ENCODE results near the gene DMRT1. TPM values are rescaled to one million over a fixed set of nuclear protein-coding genes. Genes with fewer than 3 reads are reported as not detected.

The DMRT1 gene
- total and polyA plus RNA-seq, 9 of the 15 experiments (the other 6 are each of a cell fraction or from before 2014, with no cell fraction given) = not detected

DNA sequence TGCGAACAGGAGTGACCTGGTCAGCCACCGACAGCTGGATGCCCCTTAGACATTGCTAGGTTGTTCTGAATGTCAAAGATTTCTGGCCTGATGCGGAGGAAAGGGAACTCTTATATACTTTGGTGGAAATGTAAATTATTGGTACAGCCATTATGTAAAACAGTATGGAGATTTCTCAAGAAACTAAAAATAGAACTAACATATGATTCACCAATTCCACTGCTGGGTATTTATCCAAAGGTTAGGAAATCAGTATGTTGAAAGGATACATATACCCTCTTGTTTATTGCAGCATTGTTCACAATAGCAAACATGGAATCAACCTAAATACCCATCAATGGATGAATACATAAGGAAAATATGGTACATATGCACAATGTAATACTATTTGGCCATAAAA is 166.7 kb downstream of the DMRT1 start (continued):
- TF ChIP-seq HDAC8 (tag; IDR thresholded peaks at IDR 0.05) (no peak), OTX1 (CRISPR knock-in tag; IDR thresholded peaks at IDR 0.05) (no peak), POLR2A (conservative IDR thresholded peaks at IDR 0.05) (no peak), ZNF583 (CRISPR knock-in tag; IDR thresholded peaks at IDR 0.05) (no peak), ZNF232 (CRISPR knock-in tag; IDR thresholded peaks at IDR 0.05) (no peak), ZNF395 (CRISPR knock-in tag; IDR thresholded peaks at IDR 0.05) (no peak), RB1 (IDR thresholded peaks at IDR 0.05; ENCODE audit: low read depth) (no peak), MYNN (IDR thresholded peaks at IDR 0.05) (no peak), MYNN (CRISPR knock-in tag; IDR thresholded peaks at IDR 0.05) (no peak)

- Histone ChIP-seq H3K9me1 (ENCODE audit: control insufficient read depth, insufficient read depth, low read length) (no peaks in the 10 kb centered on the region), H3K9ac (ENCODE audit: insufficient read depth in 1 of 2, low read depth in 2 of 2, low read length in 2 of 2) (no peak overlapping the region), H3K9me3 (replicated peaks; ENCODE audit: control insufficient read depth, insufficient read depth, low read depth, low read length) (no peaks in the 10 kb centered on the region), H3K36me3 (ENCODE audit: control insufficient read depth, insufficient read depth, low read length) (no peaks in the 10 kb centered on the region), H3K4me3 (no peak overlapping the region), H2AFZ (ENCODE audit: low read depth, low read length) (no peak overlapping the region), H4K20me1 (replicated peaks; ENCODE audit: control insufficient read depth, insufficient read depth, low read length) (no peaks in the 10 kb centered on the region), H3K27me3 (ENCODE audit: control insufficient read depth in 2 of 2, insufficient read depth in 2 of 2, low read length in 2 of 2) (no peaks in the 10 kb centered on the region), H3K4me1 (replicated peaks in 1 of 2; ENCODE audit: control insufficient read depth in 2 of 2, insufficient read depth in 2 of 2, low read length in 2 of 2) (no peaks in the 10 kb centered on the region), H3K4me2 (ENCODE audit: insufficient read depth, low read length) (no peak overlapping the region), H3K27ac (ENCODE audit: extremely low read depth, low read depth, low read length) (no peak overlapping the region), H3K79me2 (ENCODE audit: control insufficient read depth, insufficient read depth, low read length) (no peaks in the 10 kb centered on the region)
- FAIRE-seq = peak; percentile 68
- ChIA-PET CTCF (ENCODE audit: low intra/inter-chr PET ratio) (interaction anchor here (0.8 kb wide), 1 partner anchor 623 kb away, joined by 5 read pairs; no protein-coding TSS in a partner anchor), POLR2A (interaction anchor here (1.4 kb wide), 1 partner anchor 10 kb away, joined by 3 read pairs; no protein-coding TSS in a partner anchor)
- peak; percentile 53 to 72 (median 68) for DNase-seq (ENCODE audit: extremely low read depth in 1 of 4, low spot score in 3 of 4)
- intact Hi-C loops (cut with micrococcal nuclease) = loop anchor here (5.0 kb wide), 1 partner anchor 397 kb away; no protein-coding TSS in a partner anchor
- in situ Hi-C loops (cut with MboI) = loop anchor here (5.0 kb wide), 1 partner anchor 127 kb away; no protein-coding TSS in a partner anchor
- ATAC-seq = peak; percentile 99
- 2% methylated on average over 13 of the region's 14 CpGs for WGBS (ENCODE audit: insufficient coverage, low coverage, missing lambda C conversion rate)
- no TSS peak for BruUV-seq (replicated peaks)
- TF ChIP-seq ZNF408 (CRISPR knock-in tag; IDR thresholded peaks at IDR 0.05; ENCODE audit: low read depth) = no peak
- TF ChIP-seq RAD21 (CRISPR knock-in tag; conservative IDR thresholded peaks at IDR 0.05 in 1 of 2, IDR thresholded peaks at IDR 0.05 in 1 of 2) = peak; percentile 68 to 77
- no peak for TF ChIP-seq PTRF (tag; IDR thresholded peaks at IDR 0.05)
- TF ChIP-seq PHB2 (IDR thresholded peaks at IDR 0.05; ENCODE audit: low read depth) = no peak
- TF ChIP-seq ZNF740 (CRISPR knock-in tag; IDR thresholded peaks at IDR 0.05) = no peak
- TF ChIP-seq ZNF740 (tag; IDR thresholded peaks at IDR 0.05) = no peak
- no peak for TF ChIP-seq ZNF696 (CRISPR knock-in tag; conservative IDR thresholded peaks at IDR 0.05)
- no peak for TF ChIP-seq ZNF584 (CRISPR knock-in tag; IDR thresholded peaks at IDR 0.05; ENCODE audit: low read depth)
- 0 out of 2 replicates have a peak, but pooled peaks have one; percentile 43 for TF ChIP-seq DEAF1 (CRISPR knock-in tag; IDR thresholded peaks at IDR 0.05)
- TF ChIP-seq DIDO1 (tag; IDR thresholded peaks at IDR 0.05; ENCODE audit: low read depth) = no peak
- TF ChIP-seq SMC3 (conservative IDR thresholded peaks at IDR 0.05; ENCODE audit: insufficient read depth, low read depth, low read length) = peak; percentile 65
Measured at GRCh38 chr9:1009101-1009707, 167.7 kb downstream of the DMRT1 start.

Data from K562 (cell line).